ENCODE data around the gene SERPINA10. TPM values are rescaled to one million over a fixed set of nuclear protein-coding genes. Genes with fewer than 3 reads are reported as not detected.

The SERPINA10 gene
- total RNA-seq, 1 experiment from 2014 or later: not detected

- no peaks in the 10 kb centered on the region for H3K9me2 ChIP-seq (replicated peaks; ENCODE audit: insufficient read depth, low read length)
- no peak overlapping the region for H2AFZ ChIP-seq (ENCODE audit: low read length)
- no peaks in the 10 kb centered on the region; the same call in 1 of the 2 replicates for H3K4me1 ChIP-seq (ENCODE audit: low read length)
- no peaks in the 10 kb centered on the region for H3K9me3 ChIP-seq (ENCODE audit: low read length)
- no peak overlapping the region for H3K4me3 ChIP-seq (ENCODE audit: low read length)
- H3K36me3 ChIP-seq (ENCODE audit: insufficient read depth, low read length): no peaks in the 10 kb centered on the region
- DNase-seq: no peak
- no peak overlapping the region for H3K27ac ChIP-seq (ENCODE audit: low read length)
- H4K20me1 ChIP-seq (ENCODE audit: insufficient read depth, low read depth, low read length): no peaks in the 10 kb centered on the region; the same call in 1 of the 2 replicates
- H3K4me2 ChIP-seq (ENCODE audit: low read depth, low read length, poor library complexity, severe bottlenecking): no peak overlapping the region
- no peaks in the 10 kb centered on the region for H3K79me2 ChIP-seq (ENCODE audit: low read length)
- H3K9ac ChIP-seq (ENCODE audit: low read length): no peak overlapping the region
- H3K27me3 ChIP-seq (ENCODE audit: low read length): no peaks in the 10 kb centered on the region
Measured at GRCh38 chr14:94295360-94296180, 2.5 kb upstream of the SERPINA10 start.

GRCh38 chr14:94293578-94293924 lies 483 bp upstream of the SERPINA10 start:
- Histone ChIP-seq H3K27me3 (ENCODE audit: low read length) (no peaks in the 10 kb centered on the region), H3K4me2 (ENCODE audit: low read depth, low read length, poor library complexity, severe bottlenecking) (no peak overlapping the region), H3K36me3 (ENCODE audit: insufficient read depth, low read length) (no peaks in the 10 kb centered on the region), H3K9me3 (ENCODE audit: low read length) (no peaks in the 10 kb centered on the region), H3K9me2 (replicated peaks; ENCODE audit: insufficient read depth, low read length) (no peaks in the 10 kb centered on the region), H3K4me1 (ENCODE audit: low read length) (no peaks in the 10 kb centered on the region), H2AFZ (ENCODE audit: low read length) (no peak overlapping the region), H3K79me2 (ENCODE audit: low read length) (no peaks in the 10 kb centered on the region), H3K27ac (ENCODE audit: low read length) (no peak overlapping the region), H3K9ac (ENCODE audit: low read length) (no peak overlapping the region), H3K4me3 (ENCODE audit: low read length) (no peak overlapping the region), H4K20me1 (ENCODE audit: insufficient read depth, low read depth, low read length) (no peaks in the 10 kb centered on the region; the same call in 1 of the 2 replicates)
- DNase-seq: no peak

- Histone ChIP-seq H3K27me3 (ENCODE audit: low read length) (peaks cover 5% of the 10 kb centered on the region; the same call in 1 of the 2 replicates), H3K4me2 (ENCODE audit: low read depth, low read length, poor library complexity, severe bottlenecking) (no peak overlapping the region), H3K27ac (ENCODE audit: low read length) (no peak overlapping the region), H2AFZ (ENCODE audit: low read length) (no peak overlapping the region), H3K9me3 (ENCODE audit: low read length) (no peaks in the 10 kb centered on the region), H3K79me2 (ENCODE audit: low read length) (no peaks in the 10 kb centered on the region), H3K36me3 (ENCODE audit: insufficient read depth, low read length) (no peaks in the 10 kb centered on the region), H3K9ac (ENCODE audit: low read length) (no peak overlapping the region), H3K9me2 (replicated peaks; ENCODE audit: insufficient read depth, low read length) (no peaks in the 10 kb centered on the region), H4K20me1 (ENCODE audit: insufficient read depth, low read depth, low read length) (no peaks in the 10 kb centered on the region; the same call in 1 of the 2 replicates), H3K4me3 (ENCODE audit: low read length) (no peak overlapping the region), H3K4me1 (ENCODE audit: low read length) (no peaks in the 10 kb centered on the region)
- no peak for DNase-seq
Measured at GRCh38 chr14:94292526-94292871, 569 bp downstream of the SERPINA10 start.

- Histone ChIP-seq H3K4me3 (ENCODE audit: low read length) (no peak overlapping the region), H4K20me1 (ENCODE audit: insufficient read depth, low read depth, low read length) (no peaks in the 10 kb centered on the region; the same call in 1 of the 2 replicates), H2AFZ (ENCODE audit: low read length) (no peak overlapping the region), H3K9me3 (ENCODE audit: low read length) (no peaks in the 10 kb centered on the region), H3K79me2 (ENCODE audit: low read length) (no peaks in the 10 kb centered on the region), H3K4me2 (ENCODE audit: low read depth, low read length, poor library complexity, severe bottlenecking) (no peak overlapping the region), H3K36me3 (ENCODE audit: insufficient read depth, low read length) (no peaks in the 10 kb centered on the region), H3K4me1 (ENCODE audit: low read length) (no peaks in the 10 kb centered on the region), H3K27ac (ENCODE audit: low read length) (no peak overlapping the region), H3K9ac (ENCODE audit: low read length) (no peak overlapping the region), H3K27me3 (ENCODE audit: low read length) (peaks cover 6% of the 10 kb centered on the region; the same call in 1 of the 2 replicates), H3K9me2 (replicated peaks; ENCODE audit: insufficient read depth, low read length) (no peaks in the 10 kb centered on the region)
- DNase-seq: no peak
Measured at GRCh38 chr14:94291906-94292525, 1.1 kb downstream of the SERPINA10 start.

GRCh38 chr14:94291159-94291905 lies 1.7 kb downstream of the SERPINA10 start:
- no peak overlapping the region for H3K4me3 ChIP-seq (ENCODE audit: low read length)
- no peaks in the 10 kb centered on the region for H3K9me3 ChIP-seq (ENCODE audit: low read length)
- H3K4me1 ChIP-seq (ENCODE audit: low read length): no peaks in the 10 kb centered on the region
- H3K9ac ChIP-seq (ENCODE audit: low read length): no peak overlapping the region
- no peak for DNase-seq
- H3K79me2 ChIP-seq (ENCODE audit: low read length): no peaks in the 10 kb centered on the region
- no peaks in the 10 kb centered on the region; the same call in 1 of the 2 replicates for H4K20me1 ChIP-seq (ENCODE audit: insufficient read depth, low read depth, low read length)
- H3K36me3 ChIP-seq (ENCODE audit: insufficient read depth, low read length): no peaks in the 10 kb centered on the region
- peaks cover 8% of the 10 kb centered on the region; the same call in 1 of the 2 replicates for H3K27me3 ChIP-seq (ENCODE audit: low read length)
- no peak overlapping the region for H3K27ac ChIP-seq (ENCODE audit: low read length)
- no peak overlapping the region for H3K4me2 ChIP-seq (ENCODE audit: low read depth, low read length, poor library complexity, severe bottlenecking)
- no peak overlapping the region for H2AFZ ChIP-seq (ENCODE audit: low read length)
- H3K9me2 ChIP-seq (replicated peaks; ENCODE audit: insufficient read depth, low read length): no peaks in the 10 kb centered on the region

GRCh38 chr14:94290197-94290596 lies 2.9 kb downstream of the SERPINA10 start:
- no peaks in the 10 kb centered on the region; the same call in 1 of the 2 replicates for H4K20me1 ChIP-seq (ENCODE audit: insufficient read depth, low read depth, low read length)
- H3K27ac ChIP-seq (ENCODE audit: low read length): no peak overlapping the region
- no peaks in the 10 kb centered on the region for H3K9me3 ChIP-seq (ENCODE audit: low read length)
- no peak for DNase-seq
- peaks cover 8% of the 10 kb centered on the region; the same call in 1 of the 2 replicates for H3K27me3 ChIP-seq (ENCODE audit: low read length)
- H3K4me3 ChIP-seq (ENCODE audit: low read length): no peak overlapping the region
- no peak overlapping the region for H3K4me2 ChIP-seq (ENCODE audit: low read depth, low read length, poor library complexity, severe bottlenecking)
- H2AFZ ChIP-seq (ENCODE audit: low read length): no peak overlapping the region
- no peaks in the 10 kb centered on the region for H3K36me3 ChIP-seq (ENCODE audit: insufficient read depth, low read length)
- no peak overlapping the region for H3K9ac ChIP-seq (ENCODE audit: low read length)
- no peaks in the 10 kb centered on the region for H3K9me2 ChIP-seq (replicated peaks; ENCODE audit: insufficient read depth, low read length)
- no peaks in the 10 kb centered on the region for H3K4me1 ChIP-seq (ENCODE audit: low read length)
- no peaks in the 10 kb centered on the region for H3K79me2 ChIP-seq (ENCODE audit: low read length)

- H3K9ac ChIP-seq (ENCODE audit: low read length): no peak overlapping the region
- H3K79me2 ChIP-seq (ENCODE audit: low read length): no peaks in the 10 kb centered on the region
- H3K27me3 ChIP-seq (ENCODE audit: low read length): peaks cover 8% of the 10 kb centered on the region; the same call in 1 of the 2 replicates
- no peaks in the 10 kb centered on the region for H3K9me3 ChIP-seq (ENCODE audit: low read length)
- no peaks in the 10 kb centered on the region; the same call in 1 of the 2 replicates for H4K20me1 ChIP-seq (ENCODE audit: insufficient read depth, low read depth, low read length)
- no peak for DNase-seq
- H2AFZ ChIP-seq (ENCODE audit: low read length): no peak overlapping the region
- H3K27ac ChIP-seq (ENCODE audit: low read length): no peak overlapping the region
- H3K4me2 ChIP-seq (ENCODE audit: low read depth, low read length, poor library complexity, severe bottlenecking): no peak overlapping the region
- H3K9me2 ChIP-seq (replicated peaks; ENCODE audit: insufficient read depth, low read length): no peaks in the 10 kb centered on the region
- no peak overlapping the region for H3K4me3 ChIP-seq (ENCODE audit: low read length)
- H3K4me1 ChIP-seq (ENCODE audit: low read length): no peaks in the 10 kb centered on the region
- no peaks in the 10 kb centered on the region for H3K36me3 ChIP-seq (ENCODE audit: insufficient read depth, low read length)
Measured at GRCh38 chr14:94288610-94289465, 4.2 kb downstream of the SERPINA10 start.

All from Karpas-422 (cell line).